Measurements from ENCODE around the gene RAC3. TPM values are rescaled to one million over a fixed set of nuclear protein-coding genes. Genes with fewer than 3 reads are reported as not detected.

The RAC3 gene
- total RNA-seq, 2 donors from 2014 or later: 3.8 to 4.2 TPM

GRCh38 chr17:82078433-82078832 is 47.0 kb downstream of the RAC3 start:
- DNase-seq: no peak

GRCh38 chr17:82079001-82079677 is 47.7 kb downstream of the RAC3 start:
- intact Hi-C loops (cut with DNase I): no loop called here
- DNase-seq (no peak), ATAC-seq (no peak)

More at GRCh38 chr17:82078433-82078832, 47.0 kb downstream of the RAC3 start:
- no peak for ATAC-seq
- intact Hi-C loops (cut with DNase I): no loop called here

DNA sequence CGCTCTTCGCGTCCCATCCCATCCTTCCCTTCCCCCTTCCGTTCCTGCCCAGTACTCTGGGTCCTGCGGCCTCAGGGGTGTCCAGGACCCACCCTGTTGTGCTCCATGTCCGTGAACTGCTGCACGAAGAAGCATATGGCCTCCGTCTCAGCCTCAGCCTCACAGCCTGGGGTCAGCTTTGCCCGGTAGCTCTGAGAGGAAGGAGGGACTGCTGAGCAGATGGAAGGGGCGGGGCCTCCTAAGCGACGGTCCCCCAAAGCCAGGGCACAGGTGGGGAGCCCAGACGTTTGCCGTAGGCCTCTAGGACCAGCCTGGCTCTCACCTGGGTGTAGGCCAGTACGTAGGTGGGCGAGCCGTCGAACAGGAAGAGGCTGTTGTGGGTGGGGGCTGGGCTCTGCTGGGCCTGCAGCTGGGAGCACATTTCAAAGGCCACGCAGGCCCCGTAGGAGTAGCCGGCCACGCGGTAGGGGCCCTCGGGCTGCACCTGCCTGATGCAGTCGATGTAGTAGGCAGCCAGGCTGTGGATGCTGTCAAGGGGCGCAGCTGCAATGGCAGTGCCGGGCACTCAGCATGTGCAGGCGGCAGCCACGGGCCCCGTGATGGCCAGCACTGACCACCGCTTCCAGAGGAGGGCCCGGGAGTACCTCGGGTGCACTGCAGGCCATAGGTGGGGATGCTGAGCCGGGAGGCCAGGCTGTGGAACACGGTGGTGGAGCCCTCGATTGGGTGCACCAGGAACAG is 48.7 kb downstream of the RAC3 start:
- ATAC-seq: no peak
- DNase-seq: no peak
- intact Hi-C loops (cut with DNase I): no loop called here

DNA sequence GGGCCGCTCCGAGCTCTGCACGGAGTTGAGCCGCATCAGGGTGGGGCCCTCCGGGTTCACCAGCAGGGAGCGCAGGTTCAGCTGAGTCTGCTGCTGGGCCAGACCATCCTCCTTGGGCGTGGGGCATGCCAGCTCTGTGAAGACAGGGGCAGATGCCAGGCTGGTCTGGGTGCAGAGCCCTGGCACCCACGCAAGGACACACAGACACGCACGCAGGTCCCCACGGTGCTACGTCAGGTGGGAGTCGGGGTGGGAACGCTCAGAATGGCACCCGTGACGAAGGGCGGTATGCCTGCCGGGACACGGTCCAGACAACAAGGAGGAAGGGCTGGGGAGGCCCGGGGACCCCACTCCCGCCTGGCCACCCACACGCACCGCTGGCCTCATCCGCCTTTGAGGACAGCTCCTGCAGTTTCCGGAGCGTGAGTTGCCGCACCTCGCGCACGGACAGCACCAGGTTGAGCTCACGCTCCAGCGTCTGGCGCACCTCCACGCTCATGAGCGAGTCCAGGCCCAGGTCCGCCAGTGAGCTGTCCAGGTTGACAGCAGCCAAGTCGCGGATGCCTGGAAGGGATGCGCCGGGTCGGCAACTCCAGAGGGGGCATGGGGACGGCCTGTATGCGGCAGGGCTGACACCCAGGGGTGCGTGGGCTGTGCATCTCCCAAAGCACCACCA is 49.4 kb downstream of the RAC3 start:
- ATAC-seq (no peak), DNase-seq (no peak)
- intact Hi-C loops (cut with DNase I): no loop called here

- no peak for DNase-seq
- intact Hi-C loops (cut with DNase I): no loop called here
- no peak for ATAC-seq
These were observed 50.1 kb downstream of the RAC3 start for GRCh38 chr17:82081546-82081945.

- intact Hi-C loops (cut with DNase I): no loop called here
- ATAC-seq (no peak), DNase-seq (no peak)
These were observed 50.5 kb downstream of the RAC3 start for GRCh38 chr17:82081966-82082365.

GRCh38 chr17:82082456-82082855 is 51.0 kb downstream of the RAC3 start:
- no peak for DNase-seq
- ATAC-seq: no peak
- intact Hi-C loops (cut with DNase I): no loop called here

DNA sequence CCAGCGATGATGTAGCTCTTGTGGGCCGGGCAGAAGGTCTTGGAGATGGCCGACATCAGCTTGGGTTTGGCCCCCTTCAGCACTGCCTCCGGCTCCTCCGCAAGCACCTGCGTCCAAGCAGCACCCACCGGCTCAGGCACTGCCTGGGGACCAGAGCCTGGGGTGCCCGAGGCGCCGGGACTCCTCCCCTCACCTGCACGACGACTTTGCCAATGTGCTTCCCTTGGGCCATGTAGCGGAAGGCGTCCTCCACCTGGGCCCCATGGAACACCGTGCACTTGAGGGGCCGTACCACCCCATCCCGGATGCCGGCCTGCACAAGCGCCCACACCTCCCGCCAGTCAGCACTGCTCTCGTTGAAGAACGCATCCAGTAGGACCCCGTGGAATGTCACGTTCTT is 51.5 kb downstream of the RAC3 start:
- DNase-seq: no peak
- intact Hi-C loops (cut with DNase I): no loop called here
- ATAC-seq: no peak

Other genes with a start within 250 kb of the RAC3 start
- not detected for gene GCGR, start 227.5 kb upstream of the RAC3 start, total RNA-seq
- gene MCRIP1, start 198.4 kb upstream of the RAC3 start, total RNA-seq: 10 to 100 TPM; 83.9 to 98.0 TPM
- gene PPP1R27, start 196.6 kb upstream of the RAC3 start, total RNA-seq: not detected
- gene P4HB, start 171.1 kb upstream of the RAC3 start, total RNA-seq: 100 to 1,000 TPM; 403 to 414 TPM
- 100 to 1,000 TPM; 168 to 252 TPM for gene ARHGDIA, start 160.3 kb upstream of the RAC3 start, total RNA-seq
- gene ALYREF, start 140.1 kb upstream of the RAC3 start, total RNA-seq: 10 to 100 TPM; 33.7 to 45.2 TPM
- gene ANAPC11, start 140.0 kb upstream of the RAC3 start, total RNA-seq: 100 to 1,000 TPM; 133 to 155 TPM
- gene NPB, start 129.4 kb upstream of the RAC3 start, total RNA-seq: under 1 TPM; 0.21 to 0.24 TPM
- 10 to 100 TPM; 21.8 to 22.2 TPM for gene PCYT2, start 120.3 kb upstream of the RAC3 start, total RNA-seq
- gene SIRT7, start 113.5 kb upstream of the RAC3 start, total RNA-seq: 1 to 10 TPM; 8.9 to 9.2 TPM
- 10 to 100 TPM; 20.9 to 25.1 TPM for gene MAFG, start 103.9 kb upstream of the RAC3 start, total RNA-seq
- 10 to 100 TPM in 1 of 2 donors, 1 to 10 TPM in 1; 9.6 to 10.5 TPM for gene PYCR1, start 94.4 kb upstream of the RAC3 start, total RNA-seq
- under 1 TPM in 1 of 2 donors, not detected in 1; 0.50 TPM for gene MYADML2, start 84.4 kb upstream of the RAC3 start, total RNA-seq
- not detected for gene NOTUM, start 70.5 kb upstream of the RAC3 start, total RNA-seq
- gene ASPSCR1, start 54.0 kb upstream of the RAC3 start, total RNA-seq: 10 to 100 TPM; 16.9 to 24.4 TPM
- gene CENPX, start 8.8 kb upstream of the RAC3 start, total RNA-seq: 10 to 100 TPM; 27.2 to 37.2 TPM
- gene LRRC45, start 8.4 kb upstream of the RAC3 start, total RNA-seq: 1 to 10 TPM; 3.7 to 7.9 TPM
- 100 to 1,000 TPM; 132 to 161 TPM for gene DCXR, start 6.0 kb downstream of the RAC3 start, total RNA-seq
- 10 to 100 TPM; 16.4 to 22.4 TPM for gene RFNG, start 20.1 kb downstream of the RAC3 start, total RNA-seq
- 10 to 100 TPM; 72.2 to 79.3 TPM for gene GPS1, start 20.2 kb downstream of the RAC3 start, total RNA-seq
- gene DUS1L, start 34.1 kb downstream of the RAC3 start, total RNA-seq: 10 to 100 TPM; 59.2 to 65.4 TPM
- gene FASN, start 66.6 kb downstream of the RAC3 start, total RNA-seq: 100 to 1,000 TPM; 220 to 646 TPM
- gene CCDC57, start 181.2 kb downstream of the RAC3 start, total RNA-seq: 10 to 100 TPM; 11.9 to 17.2 TPM
- gene SLC16A3, start 197.4 kb downstream of the RAC3 start, total RNA-seq: 10 to 100 TPM; 18.4 to 35.7 TPM
- gene CSNK1D, start 242.0 kb downstream of the RAC3 start, total RNA-seq: 10 to 100 TPM; 63.6 to 88.2 TPM